LNCaP clone FGC (cell line): ENCODE results near the gene EVX2.

ENCODE experiments used
- DNase-seq: peaks from one replicate; pipeline ENCODE4 v3.0.0-alpha.2; 2011; ENCODE audit warnings: low read depth
- H3K4me3 ChIP-seq: 2 replicates; pipeline ENCODE4 v1.5.1; 2011; ENCODE audit warnings: mild to moderate bottlenecking, low read depth, low read length, control low read depth
- CTCF ChIP-seq: IDR thresholded peaks from 2 replicates; pipeline ENCODE4 v1.5.1; 2012; ENCODE audit warnings: mild to moderate bottlenecking; ENCODE audit not compliant: control insufficient read depth, insufficient read depth; ENCODE audit errors: extremely low read depth

The EVX2 gene

DNA sequence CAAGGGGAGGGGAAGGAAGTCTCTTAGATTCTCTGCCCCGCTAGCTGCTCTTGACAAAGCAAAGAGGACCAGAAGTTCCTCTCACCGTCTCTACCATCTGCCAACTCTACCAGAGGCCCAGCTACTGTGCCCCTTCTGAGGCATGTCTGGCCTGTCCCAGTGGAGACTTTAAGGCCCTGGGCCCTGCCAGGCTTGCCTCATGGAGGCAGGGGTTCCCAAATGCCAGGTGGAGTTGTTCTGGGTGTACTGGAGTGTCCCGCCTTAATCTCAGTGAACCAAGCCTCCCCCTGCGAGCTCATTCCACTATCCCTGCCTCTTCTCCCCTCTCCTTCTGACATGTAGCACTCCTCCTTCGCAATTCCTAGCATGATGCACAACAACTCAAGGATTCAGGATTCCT, 18.1 kb upstream of the EVX2 start:
- no peak for DNase-seq
- no peak for TF ChIP-seq CTCF
- H3K4me3 ChIP-seq, result no peak overlapping the region

DNA sequence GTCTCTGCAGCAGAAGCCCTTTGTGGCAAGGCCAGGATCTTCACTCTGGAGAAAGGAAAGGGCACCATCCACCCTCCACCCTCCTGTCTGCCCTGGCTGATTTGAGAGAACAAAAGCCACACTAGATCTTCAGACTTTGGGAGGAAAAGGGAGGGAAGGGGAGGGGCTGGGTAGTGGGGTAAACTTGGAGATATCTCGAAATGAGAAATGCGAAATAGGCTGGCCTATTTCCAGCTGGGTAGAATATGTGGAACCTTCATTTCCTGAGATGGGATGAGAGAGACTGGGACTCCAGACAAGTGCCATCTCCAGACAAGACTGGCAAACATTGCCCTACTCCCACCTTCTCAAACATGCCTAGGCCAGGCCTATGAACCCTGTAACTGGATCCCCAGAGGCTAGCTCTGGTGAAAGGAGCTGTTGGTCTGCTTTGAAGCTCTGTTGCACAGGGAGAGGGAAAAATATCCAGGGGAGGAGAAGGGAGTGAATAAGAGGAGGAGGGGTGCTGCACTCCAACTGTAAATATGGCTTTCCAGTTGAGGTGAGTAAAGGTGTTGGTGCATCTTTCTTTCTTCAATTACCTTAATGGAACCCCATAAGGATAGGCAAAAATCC, 17.6 kb upstream of the EVX2 start:
- no peak for DNase-seq
- no peak overlapping the region for H3K4me3 ChIP-seq
- no peak for TF ChIP-seq CTCF

GRCh38 chr2:176100547-176101140, 16.9 kb upstream of the EVX2 start:
- DNase-seq, result no peak
- no peak overlapping the region for H3K4me3 ChIP-seq
- no peak for TF ChIP-seq CTCF

DNA sequence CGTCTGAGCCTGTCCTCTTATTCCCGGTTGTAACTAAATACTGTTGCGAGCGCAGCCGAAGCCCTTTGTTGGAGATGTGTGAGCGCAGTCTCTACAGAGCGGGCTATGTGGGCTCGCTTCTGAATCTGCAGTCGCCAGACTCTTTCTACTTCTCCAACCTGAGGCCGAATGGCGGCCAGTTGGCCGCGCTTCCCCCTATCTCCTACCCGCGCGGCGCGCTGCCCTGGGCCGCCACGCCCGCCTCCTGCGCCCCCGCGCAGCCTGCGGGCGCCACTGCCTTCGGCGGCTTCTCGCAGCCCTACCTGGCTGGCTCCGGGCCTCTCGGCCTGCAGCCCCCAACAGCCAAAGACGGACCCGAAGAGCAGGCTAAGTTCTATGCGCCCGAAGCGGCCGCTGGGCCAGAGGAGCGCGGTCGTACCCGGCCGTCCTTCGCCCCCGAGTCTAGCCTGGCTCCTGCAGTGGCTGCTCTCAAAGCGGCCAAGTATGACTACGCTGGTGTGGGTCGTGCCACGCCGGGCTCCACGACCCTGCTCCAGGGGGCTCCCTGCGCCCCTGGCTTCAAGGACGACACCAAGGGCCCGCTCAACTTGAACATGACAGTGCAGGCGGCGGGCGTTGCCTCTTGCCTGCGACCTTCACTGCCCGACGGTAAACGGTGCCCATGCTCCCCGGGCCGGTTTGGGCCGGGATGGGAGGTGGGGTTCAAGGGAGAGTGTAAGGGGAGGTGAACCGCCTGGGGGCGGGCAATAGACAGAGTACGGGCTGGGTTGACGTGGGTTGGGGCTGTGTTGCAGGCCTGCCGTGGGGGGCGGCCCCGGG, 16.2 kb upstream of the EVX2 start, which contains the start of gene HOXD12:
Gene HOXD12 (plus strand): TSS at position 68 of the 819 bp plus-strand sequence. CDS start 7 bp downstream, at position 75.
- no peak for DNase-seq
- H3K4me3 ChIP-seq, result no peak within 1 kb of the TSS
- no peak for TF ChIP-seq CTCF

DNA sequence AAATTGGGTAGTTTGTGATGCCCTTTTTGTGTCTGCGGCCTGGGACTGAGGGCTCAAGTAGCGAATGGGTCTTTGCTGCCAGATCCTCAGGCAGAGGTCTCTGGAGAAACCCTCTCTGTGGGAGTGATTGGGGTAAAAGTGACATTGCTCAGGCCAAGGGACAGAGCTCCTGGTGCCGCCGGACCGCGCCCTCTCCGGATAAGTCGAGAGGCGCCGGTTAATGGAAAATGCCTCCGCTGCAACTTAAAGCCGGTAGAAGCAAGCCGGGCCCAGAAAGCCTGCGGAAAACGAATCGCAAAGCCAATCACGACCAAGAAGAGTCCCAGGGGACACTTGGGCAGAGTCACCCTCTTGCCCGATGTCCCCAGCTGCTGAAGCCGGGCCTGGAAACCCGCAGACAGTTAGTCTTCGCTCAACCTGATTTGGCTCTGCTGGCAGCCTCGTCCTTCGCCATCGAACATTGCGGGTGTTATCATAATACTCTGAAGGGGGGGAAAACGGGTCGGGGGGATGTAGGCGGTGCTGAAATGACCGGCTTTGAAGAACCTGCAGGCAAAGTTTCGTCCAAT, 15.5 kb upstream of the EVX2 start:
- H3K4me3 ChIP-seq, result no peak overlapping the region
- no peak for DNase-seq
- TF ChIP-seq CTCF, result no peak

- DNase-seq, result no peak
- H3K4me3 ChIP-seq, result no peak overlapping the region
- TF ChIP-seq CTCF, result no peak
Observed at GRCh38 chr2:176098366-176099158, 14.8 kb upstream of the EVX2 start.
